ENCODE measurements around the gene UBE2R2.
A peak's percentile ranks its signal among the peaks of the same experiment; 100 is the strongest.
"Not testable (repeated sequence)": the region's sequence is repeated elsewhere in the genome, so short reads cannot be mapped to it uniquely, and the experiment has no call there.

UBE2R2 gene

GRCh38 chr9:33820231-33820745 is 3.3 kb downstream of the UBE2R2 start:
- DNase-seq (ENCODE audit: low read depth): peak; percentile 11
- H3K4me3 ChIP-seq (ENCODE audit: low read depth, low read length): no peak overlapping the region
- no peak for TF ChIP-seq CTCF (conservative IDR thresholded peaks at IDR 0.05; ENCODE audit: low read depth, low read length)

GRCh38 chr9:33823801-33824200 is 6.8 kb downstream of the UBE2R2 start:
- TF ChIP-seq CTCF (conservative IDR thresholded peaks at IDR 0.05; ENCODE audit: low read depth, low read length): no peak
- DNase-seq (ENCODE audit: low read depth): no peak
- no peak overlapping the region for H3K4me3 ChIP-seq (ENCODE audit: low read depth, low read length)

GRCh38 chr9:33827285-33827684 is 10.3 kb downstream of the UBE2R2 start:
- not testable (repeated sequence) for H3K4me3 ChIP-seq (ENCODE audit: low read depth, low read length); DNase-seq (ENCODE audit: low read depth)

GRCh38 chr9:33829641-33830230 is 12.8 kb downstream of the UBE2R2 start:
- not testable (repeated sequence) for H3K4me3 ChIP-seq (ENCODE audit: low read depth, low read length); DNase-seq (ENCODE audit: low read depth)

- no peak for TF ChIP-seq CTCF (conservative IDR thresholded peaks at IDR 0.05; ENCODE audit: low read depth, low read length)
- no peak overlapping the region for H3K4me3 ChIP-seq (ENCODE audit: low read depth, low read length)
- no peak for DNase-seq (ENCODE audit: low read depth)
Measured at GRCh38 chr9:33835625-33836260, 18.8 kb downstream of the UBE2R2 start.

- H3K4me3 ChIP-seq (ENCODE audit: low read depth, low read length): not testable (repeated sequence)
Measured at GRCh38 chr9:33836261-33836660, 19.3 kb downstream of the UBE2R2 start.

GRCh38 chr9:33837138-33837537 is 20.2 kb downstream of the UBE2R2 start:
- no peak for DNase-seq (ENCODE audit: low read depth)
- no peak overlapping the region for H3K4me3 ChIP-seq (ENCODE audit: low read depth, low read length)
- no peak for TF ChIP-seq CTCF (conservative IDR thresholded peaks at IDR 0.05; ENCODE audit: low read depth, low read length)

More at GRCh38 chr9:33836261-33836660, 19.3 kb downstream of the UBE2R2 start:
- DNase-seq (ENCODE audit: low read depth): peak; percentile 88

- TF ChIP-seq CTCF (conservative IDR thresholded peaks at IDR 0.05; ENCODE audit: low read depth, low read length): no peak
- no peak overlapping the region for H3K4me3 ChIP-seq (ENCODE audit: low read depth, low read length)
- DNase-seq (ENCODE audit: low read depth): no peak
Measured at GRCh38 chr9:33840381-33840780, 23.4 kb downstream of the UBE2R2 start.

All from choroid plexus epithelial cell (primary cell).